NT2/D1 (cell line): ENCODE data around the gene KDM4B.

Source experiments
- SUZ12 ChIP-seq: IDR thresholded peaks from 2 replicates; pipeline ENCODE4 v1.6.1; 2011; ENCODE audit not compliant: insufficient read length, insufficient read depth; ENCODE audit errors: extremely low read depth
- ZNF274 ChIP-seq: IDR thresholded peaks from 2 replicates; pipeline ENCODE4 v1.6.1; 2011; ENCODE audit warnings: mild to moderate bottlenecking, low read depth, low read length

DNA sequence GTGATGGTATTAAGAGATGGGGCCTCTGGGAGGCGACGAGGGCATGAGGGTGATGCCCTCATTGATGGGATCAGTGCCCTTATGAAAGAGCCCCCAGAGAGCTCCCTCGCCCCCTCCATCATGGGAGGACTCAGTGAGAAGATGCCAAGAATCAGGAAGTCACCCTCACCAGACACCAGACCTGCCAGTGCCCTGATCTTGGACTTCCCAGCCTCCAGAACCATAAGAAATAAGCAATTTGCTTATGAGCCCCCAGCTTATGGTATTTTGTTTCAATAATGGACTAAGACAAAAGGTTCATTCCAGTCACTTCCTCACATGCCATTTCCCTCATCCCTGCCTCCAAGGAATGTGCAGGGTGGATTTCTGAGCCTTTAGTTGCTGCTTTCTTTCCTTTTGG, 129.7 kb downstream of the KDM4B start:
- TF ChIP-seq ZNF274, result no peak
- no peak for TF ChIP-seq SUZ12
